Neuronal stem cell (in vitro differentiated cells): ENCODE results near the gene MROH8.
"Not testable (repeated sequence)": the region's sequence is repeated elsewhere in the genome, so short reads cannot be mapped to it uniquely, and the experiment has no call there.

ENCODE experiments used
- DNase-seq: peaks from one replicate; pipeline ENCODE4 v3.0.0-alpha.2; 2013; ENCODE audit warnings: low spot score
- H2AFZ ChIP-seq: one replicate; pipeline ENCODE4 v1.6.1; 2013; ENCODE audit warnings: mild to moderate bottlenecking, low read length, inconsistent platforms
- H2AK5ac ChIP-seq: 2 replicates; pipeline ENCODE4 v1.6.1; 2013; ENCODE audit warnings: low read depth, mild to moderate bottlenecking, inconsistent platforms, low read length, moderate library complexity, mixed read lengths
- H2BK120ac ChIP-seq: 2 replicates; pipeline ENCODE4 v1.6.1; 2013; ENCODE audit warnings: low read depth, mild to moderate bottlenecking, inconsistent platforms, low read length, moderate library complexity, mixed read lengths
- H2BK12ac ChIP-seq: one replicate; pipeline ENCODE4 v1.6.1; 2013; ENCODE audit warnings: low read length, inconsistent platforms
- H2BK15ac ChIP-seq: 2 replicates; pipeline ENCODE4 v1.6.1; 2013; ENCODE audit warnings: mild to moderate bottlenecking, low read length, inconsistent platforms, mixed read lengths
- H2BK5ac ChIP-seq: one replicate; pipeline ENCODE4 v1.6.1; 2013; ENCODE audit warnings: inconsistent platforms, mild to moderate bottlenecking, low read length, moderate library complexity
- H3K14ac ChIP-seq: one replicate; pipeline ENCODE4 v1.6.1; 2013; ENCODE audit warnings: low read length, inconsistent platforms
- H3K18ac ChIP-seq: 2 replicates; pipeline ENCODE4 v1.6.1; 2013; ENCODE audit warnings: low read length, inconsistent platforms
- H3K23ac ChIP-seq: 2 replicates; pipeline ENCODE4 v1.6.1; 2013; ENCODE audit warnings: low read depth, mild to moderate bottlenecking, mixed read lengths, low read length, inconsistent platforms; ENCODE audit not compliant: poor library complexity
- H3K27ac ChIP-seq: replicated peaks from 3 replicates; pipeline ENCODE4 v1.5.1; 2013; ENCODE audit warnings: low read length, inconsistent platforms
- H3K27me3 ChIP-seq, 3 experiments: 2 replicates each; pipeline ENCODE4 v1.6.1; 2013; ENCODE audit warnings: low read length in 3 of 3, mild to moderate bottlenecking in 2 of 3, inconsistent platforms in 1 of 3, low read depth in 1 of 3, mixed read lengths in 1 of 3, moderate library complexity in 1 of 3; ENCODE audit not compliant: control insufficient read depth in 3 of 3, insufficient read depth in 3 of 3
- H3K36me3 ChIP-seq, 2 donors: replicated peaks in 1 of 2; 2 replicates each; pipeline ENCODE4 v1.6.1; 2013; ENCODE audit warnings: low read length in 2 of 2; ENCODE audit not compliant: control insufficient read depth in 2 of 2, insufficient read depth in 2 of 2
- H3K4ac ChIP-seq: 2 replicates; pipeline ENCODE4 v1.6.1; 2013; ENCODE audit warnings: inconsistent platforms, mild to moderate bottlenecking, low read length, moderate library complexity
- H3K4me1 ChIP-seq, 2 donors: 1 replicate in 1 of 2; 2 replicates in 1 of 2; pipeline ENCODE4 v1.6.1; 2013; ENCODE audit warnings: low read length in 2 of 2, low read depth in 1 of 2; ENCODE audit not compliant: control insufficient read depth in 2 of 2, insufficient read depth in 1 of 2
- H3K4me2 ChIP-seq: one replicate; pipeline ENCODE4 v1.6.1; 2013; ENCODE audit warnings: mild to moderate bottlenecking, low read length, inconsistent platforms; ENCODE audit not compliant: insufficient read depth, poor library complexity, severe bottlenecking
- H3K4me3 ChIP-seq, 2 donors: 2 replicates each; pipeline ENCODE4 v1.5.1; 2013; ENCODE audit warnings: low read length in 2 of 2, mild to moderate bottlenecking in 2 of 2, inconsistent platforms in 1 of 2, moderate library complexity in 1 of 2
- H3K79me1 ChIP-seq: one replicate; pipeline ENCODE4 v1.6.1; 2013; ENCODE audit warnings: low read depth, mild to moderate bottlenecking, inconsistent platforms, low read length, moderate library complexity
- H3K9ac ChIP-seq: one replicate; pipeline ENCODE4 v1.6.1; 2013; ENCODE audit warnings: mild to moderate bottlenecking, low read depth, low read length, inconsistent platforms; ENCODE audit not compliant: poor library complexity
- H3K9me3 ChIP-seq, 2 donors: replicated peaks in 1 of 2; 2 replicates each; pipeline versions ENCODE3 to v1.6.1; 2013; ENCODE audit warnings: low read length in 2 of 2, mild to moderate bottlenecking in 2 of 2, inconsistent platforms in 1 of 2, low read depth in 1 of 2, mixed read lengths in 1 of 2, moderate library complexity in 1 of 2; ENCODE audit not compliant: control insufficient read depth in 2 of 2, insufficient read depth in 1 of 2
- H4K8ac ChIP-seq: one replicate; pipeline ENCODE4 v1.6.1; 2013; ENCODE audit warnings: low read depth, mild to moderate bottlenecking, inconsistent platforms, low read length, moderate library complexity
- H4K91ac ChIP-seq: one replicate; pipeline ENCODE4 v1.6.1; 2013; ENCODE audit warnings: low read length, low read depth, mild to moderate bottlenecking, inconsistent platforms; ENCODE audit not compliant: poor library complexity
- WGBS, 2 donors: extraction: QIAGEN DNeasy Blood & Tissue Kit; methylation state at CpG; one replicate each; pipeline ENCODE4 v1.1.7; 2013; ENCODE audit warnings: missing lambda C conversion rate in 2 of 2, mixed read lengths in 1 of 2; ENCODE audit not compliant: insufficient read length in 2 of 2, insufficient replicate concordance in 1 of 2; ENCODE audit errors: extremely low coverage in 2 of 2; 5-methylcytosine and 5-hydroxymethylcytosine counted together

Gene MROH8

DNA sequence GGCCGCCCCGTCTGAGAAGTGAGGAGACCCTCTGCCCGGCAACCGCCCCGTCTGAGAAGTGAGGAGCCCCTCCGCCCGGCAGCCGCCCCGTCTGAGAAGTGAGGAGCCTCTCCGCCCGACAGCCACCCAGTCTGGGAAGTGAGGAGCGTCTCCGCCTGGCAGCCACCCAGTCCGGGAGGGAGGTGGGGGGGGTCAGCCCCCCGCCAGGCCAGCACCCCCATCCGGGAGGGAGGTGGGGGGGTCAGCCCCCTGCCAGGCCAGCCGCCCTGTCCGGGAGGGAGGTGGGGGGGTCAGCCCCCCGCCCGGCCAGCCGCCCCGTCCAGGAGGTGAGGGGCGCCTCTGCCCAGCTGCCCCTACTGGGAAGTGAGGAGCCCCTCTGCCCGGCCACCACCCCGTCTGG, 109.8 kb downstream of the MROH8 start:
- H3K27me3 ChIP-seq, H2AFZ ChIP-seq, DNase-seq, H3K18ac ChIP-seq, H3K23ac ChIP-seq, H2AK5ac ChIP-seq, H3K14ac ChIP-seq, H3K4me2 ChIP-seq, H4K8ac ChIP-seq, H2BK5ac ChIP-seq, H2BK12ac ChIP-seq, H3K79me1 ChIP-seq, H3K27ac ChIP-seq, H3K4ac ChIP-seq, H2BK15ac ChIP-seq, H3K4me3 ChIP-seq, H4K91ac ChIP-seq, H3K4me1 ChIP-seq, H3K9me3 ChIP-seq, H2BK120ac ChIP-seq, H3K9ac ChIP-seq: not testable (repeated sequence)
- WGBS, 2 donors = no CpG with 5 or more reads among the region's 25 CpGs
- peaks cover 11 to 72% of the 10 kb centered on the region in 2 donors for H3K36me3 ChIP-seq

- Histone ChIP-seq H3K27me3 (no peaks in the 10 kb centered on the region), H3K18ac (no peak overlapping the region), H3K9ac (no peak overlapping the region), H3K4me2 (no peak overlapping the region), H2AK5ac (no peak overlapping the region), H4K8ac (no peak overlapping the region), H3K9me3 (peaks cover 1 to 2% of the 10 kb centered on the region in 2 donors), H3K4ac (no peak overlapping the region), H2BK120ac (no peak overlapping the region), H3K23ac (no peak overlapping the region), H3K14ac (no peak overlapping the region), H2BK15ac (no peak overlapping the region), H3K79me1 (no peaks in the 10 kb centered on the region), H3K27ac (no peak overlapping the region), H3K36me3 (peaks cover 12 to 73% of the 10 kb centered on the region in 2 donors), H2AFZ (no peak overlapping the region), H3K4me3 (no peak overlapping the region), H2BK5ac (no peak overlapping the region), H2BK12ac (no peak overlapping the region), H4K91ac (no peak overlapping the region), H3K4me1 (no peaks in the 10 kb centered on the region)
- no CpG with 5 or more reads among the region's 2 CpGs for WGBS, 2 donors
- no peak for DNase-seq
These were observed 113.2 kb downstream of the MROH8 start for GRCh38 chr20:37066168-37066567.

GRCh38 chr20:37055276-37055675, 124.1 kb downstream of the MROH8 start:
- H3K27me3 ChIP-seq = no peaks in the 10 kb centered on the region
- no peak overlapping the region for H4K91ac ChIP-seq
- peaks cover 27 to 96% of the 10 kb centered on the region in 2 donors for H3K36me3 ChIP-seq
- H3K9ac ChIP-seq = no peak overlapping the region
- WGBS, 2 donors = no CpG with 5 or more reads among the region's 3 CpGs
- H3K79me1 ChIP-seq = no peaks in the 10 kb centered on the region
- H3K18ac ChIP-seq = no peak overlapping the region
- H2BK12ac ChIP-seq = no peak overlapping the region
- H3K9me3 ChIP-seq = no peaks in the 10 kb centered on the region
- no peak overlapping the region for H3K14ac ChIP-seq
- H4K8ac ChIP-seq = no peak overlapping the region
- no peak overlapping the region for H3K4ac ChIP-seq
- no peak overlapping the region for H3K4me3 ChIP-seq
- H2BK15ac ChIP-seq = no peak overlapping the region
- H3K4me1 ChIP-seq = no peaks in the 10 kb centered on the region
- H2AFZ ChIP-seq = no peak overlapping the region
- H2BK5ac ChIP-seq = no peak overlapping the region
- no peak overlapping the region for H3K4me2 ChIP-seq
- no peak overlapping the region for H3K27ac ChIP-seq
- H3K23ac ChIP-seq = no peak overlapping the region
- DNase-seq = no peak
- no peak overlapping the region for H2BK120ac ChIP-seq
- H2AK5ac ChIP-seq = no peak overlapping the region

DNA sequence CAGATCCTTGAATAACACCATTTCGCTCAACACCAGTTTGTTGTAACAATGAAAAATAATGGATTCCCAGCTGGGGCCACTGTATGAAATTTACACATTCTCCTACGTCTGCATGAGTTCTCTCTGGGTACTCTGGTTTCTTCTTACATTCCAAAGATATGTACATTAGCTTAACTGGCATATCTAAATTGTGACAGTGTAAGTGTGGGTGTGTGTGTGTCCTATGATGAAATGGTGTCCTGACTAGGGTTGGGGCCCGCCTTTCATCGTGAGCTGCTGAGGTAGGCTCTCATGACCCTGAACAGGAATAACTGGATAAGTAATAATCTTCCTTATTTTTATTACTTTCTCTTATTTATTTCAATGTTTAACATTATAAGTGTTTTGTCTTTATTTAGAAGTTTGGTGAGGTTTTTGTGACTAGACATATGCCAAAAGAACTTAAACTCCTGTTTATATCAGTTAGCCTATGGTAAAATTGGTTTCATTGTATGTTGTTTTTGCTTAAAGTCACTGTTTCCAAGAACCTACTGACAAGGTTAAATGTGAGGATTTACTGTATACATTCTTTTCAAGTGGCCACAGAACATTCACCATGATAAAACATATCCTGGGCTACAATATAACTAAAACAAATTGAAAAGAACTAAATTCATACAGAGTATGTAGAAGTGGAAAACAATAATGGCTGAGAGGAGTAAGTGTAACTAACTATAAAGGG, 126.0 kb downstream of the MROH8 start:
- no peak overlapping the region for H3K18ac ChIP-seq
- H3K36me3 ChIP-seq = peaks cover 18 to 96% of the 10 kb centered on the region in 2 donors
- no peak overlapping the region for H4K91ac ChIP-seq
- H2AFZ ChIP-seq = no peak overlapping the region
- DNase-seq = no peak
- H3K9ac ChIP-seq = no peak overlapping the region
- no peak overlapping the region for H2BK15ac ChIP-seq
- no CpG with 5 or more reads among the region's 4 CpGs for WGBS, 2 donors
- H3K4me3 ChIP-seq = no peak overlapping the region
- no peak overlapping the region for H2BK120ac ChIP-seq
- no peak overlapping the region for H3K4ac ChIP-seq
- H3K27ac ChIP-seq = no peak overlapping the region
- H3K79me1 ChIP-seq = no peaks in the 10 kb centered on the region
- no peaks in the 10 kb centered on the region for H3K27me3 ChIP-seq
- no peak overlapping the region for H4K8ac ChIP-seq
- H3K23ac ChIP-seq = no peak overlapping the region
- H3K4me1 ChIP-seq = no peaks in the 10 kb centered on the region
- H2BK12ac ChIP-seq = no peak overlapping the region
- H2AK5ac ChIP-seq = no peak overlapping the region
- H3K9me3 ChIP-seq = no peaks in the 10 kb centered on the region
- H2BK5ac ChIP-seq = no peak overlapping the region
- no peak overlapping the region for H3K14ac ChIP-seq
- H3K4me2 ChIP-seq = no peak overlapping the region
